Activated B cell treated with CpG ODN at 0.5 μM for 24 hours (primary cell): Measurements from ENCODE around the gene GSAP. TPM values are rescaled to one million over a fixed set of nuclear protein-coding genes. Genes with fewer than 3 reads are reported as not detected.

Experiments used
- ATAC-seq: fragments of 200-7000 bp; cut with Tn5 transposase; one replicate; pipeline ENCODE4 v1.10.0; 2021; ENCODE audit warnings: low read depth, mild to moderate bottlenecking, moderate library complexity
- CTCF ChIA-PET: fragments of 350-600 bp; sonication (Branson Sonifier 250); formaldehyde crosslinking; loops from one replicate; lab custom pipeline; 2021; ENCODE audit warnings: antibody characterized with exemption; lab: Charles Lee
- POLR2A ChIA-PET: fragments of 350-600 bp; sonication (Branson Sonifier 250); formaldehyde crosslinking; loops from one replicate; lab custom pipeline; 2021; ENCODE audit warnings: antibody characterized with exemption; lab: Charles Lee
- DNase-seq: peaks from one replicate; pipeline ENCODE4 v3.0.0; 2022
- H3K27ac Mint-ChIP-seq: one replicate; pipeline ENCODE4 v1.8.0; 2020; ENCODE audit warnings: mixed read lengths
- H3K27me3 Mint-ChIP-seq: one replicate; pipeline ENCODE4 v1.8.0; 2021; ENCODE audit warnings: mixed read lengths
- H3K36me3 Mint-ChIP-seq: one replicate; pipeline ENCODE4 v1.8.0; 2021; ENCODE audit warnings: low read depth, mixed read lengths
- H3K4me1 Mint-ChIP-seq: one replicate; pipeline ENCODE4 v1.8.0; 2021; ENCODE audit warnings: mixed read lengths
- H3K4me3 Mint-ChIP-seq: one replicate; pipeline ENCODE4 v1.8.0; 2020; ENCODE audit warnings: mild to moderate bottlenecking, mixed read lengths
- H3K9me3 Mint-ChIP-seq: one replicate; pipeline ENCODE4 v1.8.0; 2020; ENCODE audit warnings: mixed read lengths
- intact Hi-C: fragments of 100-400 bp; cut with micrococcal nuclease; formaldehyde crosslinking; loops from one replicate; pipeline ENCODE4 v1.15.1; 2024
- total RNA-seq: library from RNA; stranded (reverse); gene quantifications from 2 replicates; pipeline ENCODE4 v1.2.3, GENCODE V29; 2022
- TF ChIP-seq, protein P1 (sequence below): fragments of 200-600 bp; IDR thresholded peaks from one replicate; pipeline ENCODE4 v1.8.0; 2022; ENCODE audit warnings: antibody characterized with exemption, mild to moderate bottlenecking

Gene GSAP
- total RNA-seq, 1 donor from 2014 or later, result 91.2 TPM

DNA sequence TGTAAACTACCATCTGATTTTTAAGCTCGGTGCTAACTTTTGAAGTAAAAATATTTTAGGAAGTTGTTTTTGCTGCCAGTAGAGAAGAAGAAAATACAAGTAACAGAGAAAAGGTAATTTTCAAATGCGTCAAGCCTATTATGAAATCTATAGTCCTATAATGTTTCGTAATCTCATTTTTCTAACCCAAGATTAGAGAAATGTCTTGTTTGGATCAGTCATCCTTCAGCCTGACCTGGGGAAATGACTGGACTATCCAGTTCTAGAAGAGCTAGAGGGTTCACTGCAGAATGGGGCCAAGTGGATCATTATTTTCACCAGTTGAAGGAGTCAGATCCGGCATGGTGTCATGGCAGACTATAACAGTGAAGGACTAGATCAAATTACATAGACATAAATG lies 153.8 kb downstream of the GSAP start:
- no peaks in the 10 kb centered on the region for H3K9me3 Mint-ChIP-seq
- DNase-seq, result no peak
- H3K27me3 Mint-ChIP-seq, result no peaks in the 10 kb centered on the region
- no peak overlapping the region for H3K27ac Mint-ChIP-seq
- POLR2A ChIA-PET, result no interaction called here
- no peak for ATAC-seq
- CTCF ChIA-PET, result interaction anchor here (2.2 kb wide), 1 partner anchor 15 kb away, joined by 7 read pairs; no protein-coding TSS in a partner anchor
- intact Hi-C loops, result no loop called here
- peaks cover 11% of the 10 kb centered on the region for H3K4me1 Mint-ChIP-seq
- TF ChIP-seq, protein P1, sequence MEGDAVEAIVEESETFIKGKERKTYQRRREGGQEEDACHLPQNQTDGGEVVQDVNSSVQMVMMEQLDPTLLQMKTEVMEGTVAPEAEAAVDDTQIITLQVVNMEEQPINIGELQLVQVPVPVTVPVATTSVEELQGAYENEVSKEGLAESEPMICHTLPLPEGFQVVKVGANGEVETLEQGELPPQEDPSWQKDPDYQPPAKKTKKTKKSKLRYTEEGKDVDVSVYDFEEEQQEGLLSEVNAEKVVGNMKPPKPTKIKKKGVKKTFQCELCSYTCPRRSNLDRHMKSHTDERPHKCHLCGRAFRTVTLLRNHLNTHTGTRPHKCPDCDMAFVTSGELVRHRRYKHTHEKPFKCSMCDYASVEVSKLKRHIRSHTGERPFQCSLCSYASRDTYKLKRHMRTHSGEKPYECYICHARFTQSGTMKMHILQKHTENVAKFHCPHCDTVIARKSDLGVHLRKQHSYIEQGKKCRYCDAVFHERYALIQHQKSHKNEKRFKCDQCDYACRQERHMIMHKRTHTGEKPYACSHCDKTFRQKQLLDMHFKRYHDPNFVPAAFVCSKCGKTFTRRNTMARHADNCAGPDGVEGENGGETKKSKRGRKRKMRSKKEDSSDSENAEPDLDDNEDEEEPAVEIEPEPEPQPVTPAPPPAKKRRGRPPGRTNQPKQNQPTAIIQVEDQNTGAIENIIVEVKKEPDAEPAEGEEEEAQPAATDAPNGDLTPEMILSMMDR, result no peak
- H3K4me3 Mint-ChIP-seq, result no peak overlapping the region
- H3K36me3 Mint-ChIP-seq, result no peaks in the 10 kb centered on the region

Other genes with a start within 250 kb of the GSAP start
- 5.7 and 6.7 TPM in 2 replicates for gene FGL2, start 216.5 kb downstream of the GSAP start, total RNA-seq
- 31.2 and 39.2 TPM in 2 replicates for gene PTPN12, start 120.9 kb upstream of the GSAP start, total RNA-seq